T-cell (primary cell): Measurements from ENCODE around the gene CALY. TPM values are rescaled to one million over a fixed set of nuclear protein-coding genes. Genes with fewer than 3 reads are reported as not detected.

ENCODE experiments used
- ATAC-seq, 4 experiments: fragments of 200-7000 bp in 3 of 4; fragments of 150-1000 bp in 1 of 4; cut with Tn5 transposase; replicated peaks in 1 of 4; 1 replicate in 3 of 4; 2 replicates in 1 of 4; pipeline ENCODE4 v1.10.0; 2021; ENCODE audit warnings: moderate library complexity in 3 of 4, mild to moderate bottlenecking in 2 of 4, moderate number of reproducible peaks in 1 of 4
- CTCF ChIA-PET, 2 donors: fragments of 300-600 bp; sonication (Branson Sonifier 250); formaldehyde crosslinking; loops; one replicate each; lab custom pipeline; 2022; ENCODE audit warnings: antibody characterized with exemption in 2 of 2; lab: Charles Lee
- POLR2A ChIA-PET, 2 donors: fragments of 300-600 bp; sonication (Branson Sonifier 250); formaldehyde crosslinking; loops; one replicate each; lab custom pipeline; 2022; ENCODE audit warnings: antibody characterized with exemption in 2 of 2; lab: Charles Lee
- DNase-seq, 35 experiments: peaks; one replicate each; pipeline versions ENCODE4 v3.0.0 to v3.0.0-alpha.2; 2013 to 2023
- H3K27ac ChIP-seq: one replicate; pipeline ENCODE4 v1.5.1; 2013; ENCODE audit warnings: low read length
- H3K27me3 ChIP-seq, 2 experiments: replicated peaks in 1 of 2; 1 replicate in 1 of 2; 2 replicates in 1 of 2; pipeline versions ENCODE4 v1.6.1 to v1.7.0; 2013; ENCODE audit warnings: low read length in 1 of 2, mixed read lengths in 1 of 2; ENCODE audit not compliant: control insufficient read depth in 2 of 2, insufficient read depth in 2 of 2; ENCODE audit errors: extremely low read depth in 1 of 2
- H3K36me3 ChIP-seq, 2 donors: 1 replicate in 1 of 2; 2 replicates in 1 of 2; pipeline versions ENCODE4 v1.6.1 to v1.7.0; 2013; ENCODE audit warnings: low read length in 1 of 2; ENCODE audit not compliant: control insufficient read depth in 2 of 2, insufficient read depth in 1 of 2; ENCODE audit errors: extremely low read depth in 1 of 2
- H3K4me1 ChIP-seq, 2 experiments: 1 replicate in 1 of 2; 2 replicates in 1 of 2; pipeline versions ENCODE4 v1.6.1 to v1.7.0; 2013; ENCODE audit warnings: low read length in 2 of 2, mixed read lengths in 1 of 2; ENCODE audit not compliant: insufficient read depth in 2 of 2, control insufficient read depth in 1 of 2; ENCODE audit errors: extremely low read depth in 1 of 2
- H3K4me3 ChIP-seq, 2 donors: 1 replicate in 1 of 2; 2 replicates in 1 of 2; pipeline versions ENCODE4 v1.5.1 to v1.7.0; 2013; ENCODE audit warnings: mild to moderate bottlenecking in 2 of 2, low read length in 1 of 2, moderate library complexity in 1 of 2; ENCODE audit not compliant: control insufficient read depth in 1 of 2; ENCODE audit errors: extremely low read depth in 1 of 2
- H3K9me3 ChIP-seq: 2 replicates; pipeline ENCODE4 v1.7.0; 2013
- H3K27ac Mint-ChIP-seq, 2 donors: one replicate each; pipeline ENCODE4 v1.8.0; 2020 to 2021; ENCODE audit warnings: mild to moderate bottlenecking in 2 of 2, mixed read lengths in 2 of 2
- H3K27me3 Mint-ChIP-seq, 2 donors: one replicate each; pipeline ENCODE4 v1.8.0; 2021 to 2022; ENCODE audit warnings: mixed read lengths in 2 of 2
- H3K36me3 Mint-ChIP-seq: one replicate; pipeline ENCODE4 v1.8.0; 2021; ENCODE audit warnings: mixed read lengths
- H3K4me1 Mint-ChIP-seq, 3 donors: one replicate each; pipeline ENCODE4 v1.8.0; 2020 to 2022; ENCODE audit warnings: mixed read lengths in 3 of 3, mild to moderate bottlenecking in 1 of 3
- H3K4me3 Mint-ChIP-seq, 3 donors: one replicate each; pipeline ENCODE4 v1.8.0; 2020 to 2022; ENCODE audit warnings: mild to moderate bottlenecking in 3 of 3, mixed read lengths in 3 of 3, moderate library complexity in 3 of 3
- H3K9me3 Mint-ChIP-seq, 3 donors: one replicate each; pipeline ENCODE4 v1.8.0; 2020 to 2022; ENCODE audit warnings: mixed read lengths in 3 of 3
- WGBS: methylation state at CpG from one replicate; pipeline ENCODE4 v1.1.5; 2013; ENCODE audit warnings: missing lambda C conversion rate; ENCODE audit not compliant: insufficient coverage; 5-methylcytosine and 5-hydroxymethylcytosine counted together
- total RNA-seq, 35 experiments: library from RNA in 6 of 35; stranded (reverse) in 6 of 35; fragments of 120-200 nt in 1 of 35; gene quantifications; one replicate each; pipeline versions ENCODE4 v1.2.1 to v1.2.4 and lab custom pipeline; 2013 to 2026

Gene CALY
- total RNA-seq, 5 donors from 2014 or later (not counting 1 experiment from before 2014, with no cell fraction given) = 0.68 to 5.1 (median 3.6) TPM

DNA sequence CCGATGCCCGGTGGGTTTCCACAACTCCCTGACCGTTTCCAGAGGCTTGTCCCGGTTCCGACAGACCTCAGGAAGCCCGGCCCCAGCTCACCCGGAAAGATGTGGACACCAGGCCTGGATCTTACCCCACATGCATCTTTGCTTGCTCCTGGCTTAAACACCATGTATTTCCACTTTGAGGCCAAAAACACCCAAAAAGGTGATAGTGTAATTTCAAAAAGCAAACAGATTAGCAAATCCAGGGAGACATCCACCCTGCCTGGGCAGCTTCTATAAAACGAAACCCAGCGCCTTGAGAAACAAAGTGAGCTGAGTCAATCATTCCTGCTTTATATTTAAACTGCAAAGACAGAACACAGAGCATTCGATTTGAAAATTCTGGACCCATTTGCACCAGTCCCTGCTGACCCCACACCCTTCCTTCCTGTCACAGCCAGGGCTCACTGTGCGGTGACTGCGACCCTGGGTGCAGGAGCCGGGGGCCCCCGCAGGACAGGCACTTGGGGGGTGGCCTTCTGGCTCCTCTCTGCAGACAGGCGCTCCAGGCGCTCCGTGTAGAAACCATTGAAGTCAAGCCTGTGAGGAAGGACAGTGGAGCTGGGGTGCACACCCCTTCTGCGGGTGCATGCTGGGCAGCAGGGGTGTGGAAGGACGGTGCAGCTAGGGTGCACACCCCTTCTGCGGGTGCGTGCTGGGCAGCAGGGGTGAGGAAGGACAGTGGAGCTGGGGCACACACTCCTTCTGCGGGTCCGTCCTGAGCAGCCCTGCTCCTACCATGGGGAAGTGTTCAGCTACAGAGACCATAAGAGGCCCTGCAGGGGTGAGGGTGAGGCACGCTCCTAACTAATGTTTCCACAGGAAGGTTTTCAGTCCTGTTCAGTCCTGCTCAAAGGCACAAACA is 57.1 kb downstream of the CALY start:
- Mint-ChIP-seq H3K4me3 (no peak overlapping the region), H3K4me1 (peaks cover 27 to 39% (median 38%) of the 10 kb centered on the region in 3 donors), H3K9me3 (no peaks in the 10 kb centered on the region), H3K36me3 (peaks cover 17% of the 10 kb centered on the region), H3K27me3 (no peaks in the 10 kb centered on the region), H3K27ac (peak overlapping the region; percentile 72 to 96)
- no peaks in the 10 kb centered on the region for H3K9me3 ChIP-seq
- peaks cover 10 to 55% of the 10 kb centered on the region in 2 experiments for H3K4me1 ChIP-seq
- H3K36me3 ChIP-seq = peaks cover 23 to 41% of the 10 kb centered on the region in 2 donors
- no peaks in the 10 kb centered on the region for H3K27me3 ChIP-seq
- CTCF ChIA-PET = interaction anchor here in 1 of 2 donors (0.6 kb wide), 1 partner anchor 1809 kb away, joined by 5 read pairs; no protein-coding TSS in a partner anchor
- ATAC-seq = no peak
- H3K4me3 ChIP-seq = no peak overlapping the region
- no peak for DNase-seq
- POLR2A ChIA-PET = interaction anchor here in 1 of 2 donors (2.6 kb wide), 1 partner anchor 28 kb away, joined by 6 read pairs; no protein-coding TSS in a partner anchor
- WGBS = 77% methylated on average over 15 of the region's 24 CpGs
- peak overlapping the region; percentile 97 for H3K27ac ChIP-seq

DNA sequence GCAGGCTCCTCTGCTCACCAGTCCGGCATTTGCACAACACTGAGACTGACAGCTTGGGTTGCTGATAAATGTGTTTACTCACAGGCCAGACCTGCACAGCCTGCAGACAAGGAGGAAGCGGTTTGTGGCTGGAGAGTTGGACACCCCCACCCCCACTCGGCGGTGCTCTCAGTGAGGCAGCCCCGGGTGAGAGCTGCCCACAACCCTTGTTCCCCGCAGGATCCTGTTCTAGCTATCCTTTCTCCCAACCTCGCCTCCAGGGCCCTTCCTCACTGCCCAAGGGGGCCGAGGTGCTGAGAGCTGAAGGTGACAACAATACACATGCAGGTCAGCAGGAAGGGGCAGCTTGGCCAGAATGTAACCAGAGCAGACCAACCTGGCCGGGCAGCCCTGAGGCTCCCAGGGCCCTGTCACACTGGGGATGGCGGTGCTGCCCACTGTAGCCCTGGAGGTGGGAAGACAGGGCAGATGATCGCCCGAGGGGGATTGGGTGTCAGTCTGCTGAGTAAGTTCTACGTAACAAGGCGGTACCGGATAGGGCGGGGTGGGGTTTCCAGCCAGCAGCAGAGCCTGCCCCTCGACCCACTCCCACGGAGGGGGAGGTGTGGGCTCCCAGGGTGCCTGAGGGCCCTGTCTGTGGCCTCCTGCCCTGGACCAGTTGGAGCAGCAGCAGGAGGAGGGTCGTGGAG is 58.0 kb downstream of the CALY start:
- no peaks in the 10 kb centered on the region for H3K9me3 Mint-ChIP-seq
- WGBS = 32% methylated on average over 10 of the region's 19 CpGs
- Histone ChIP-seq H3K4me1 (peaks cover 12 to 63% of the 10 kb centered on the region in 2 experiments), H3K4me3 (peak overlapping the region in 1 of 2 donors; percentile 22), H3K36me3 (peaks cover 20 to 37% of the 10 kb centered on the region in 2 donors), H3K27me3 (no peaks in the 10 kb centered on the region), H3K9me3 (no peaks in the 10 kb centered on the region), H3K27ac (peak overlapping the region; percentile 97)
- ChIA-PET CTCF (no interaction called here), POLR2A (interaction anchor here (1.1 to 2.6 kb wide), 2 partner anchors 29 kb away, joined by 4 to 6 read pairs; no protein-coding TSS in a partner anchor)
- H3K4me3 Mint-ChIP-seq = peak overlapping the region; percentile 68 to 79 (median 68)
- no peaks in the 10 kb centered on the region for H3K27me3 Mint-ChIP-seq
- H3K27ac Mint-ChIP-seq = peak overlapping the region; percentile 96 to 99
- DNase-seq (peak in 34 of 35 experiments; percentile 50 to 86 (median 70)), ATAC-seq (peak; percentile 17 to 41 (median 22))
- peaks cover 27 to 40% (median 40%) of the 10 kb centered on the region in 3 donors for H3K4me1 Mint-ChIP-seq
- peaks cover 11% of the 10 kb centered on the region for H3K36me3 Mint-ChIP-seq

DNA sequence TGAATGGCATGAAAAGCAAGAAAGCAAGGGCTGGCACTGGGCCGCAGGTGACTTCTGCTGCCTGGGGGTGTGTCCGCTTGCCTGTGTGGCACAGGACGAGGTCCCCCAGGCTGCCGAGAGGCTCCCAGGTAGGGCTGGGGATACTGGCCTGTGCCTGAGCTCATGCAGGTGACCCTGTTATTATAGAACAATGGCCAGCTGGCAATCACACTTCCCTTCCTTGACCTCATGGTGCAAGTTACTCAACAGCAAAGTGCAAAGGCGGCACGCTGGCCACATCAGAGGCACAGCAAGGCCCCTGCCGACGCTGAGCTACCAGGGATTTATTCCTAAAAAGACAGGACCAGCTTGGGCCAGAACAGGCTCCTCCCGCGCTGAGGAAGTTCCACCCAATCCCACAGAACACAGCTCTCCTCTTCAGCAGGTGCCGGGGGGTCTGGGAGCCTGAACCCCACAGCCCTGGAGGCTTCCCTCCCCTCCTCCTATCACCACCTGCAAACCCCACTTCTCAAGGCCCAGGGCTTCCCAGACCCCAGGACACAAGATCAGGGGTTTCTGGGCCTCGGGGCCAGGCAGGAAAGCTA is 58.6 kb downstream of the CALY start:
- peak overlapping the region; percentile 68 to 79 (median 68) for H3K4me3 Mint-ChIP-seq
- H3K4me1 ChIP-seq = peaks cover 12 to 69% of the 10 kb centered on the region in 2 experiments
- DNase-seq = peak in 2 of 35 experiments; percentile 15 to 30
- H3K9me3 Mint-ChIP-seq = no peaks in the 10 kb centered on the region
- peaks cover 16 to 37% of the 10 kb centered on the region in 2 donors for H3K36me3 ChIP-seq
- H3K9me3 ChIP-seq = no peaks in the 10 kb centered on the region
- no peak for ATAC-seq
- H3K27me3 Mint-ChIP-seq = no peaks in the 10 kb centered on the region
- peaks cover 9% of the 10 kb centered on the region for H3K36me3 Mint-ChIP-seq
- H3K4me1 Mint-ChIP-seq = peaks cover 27 to 40% (median 40%) of the 10 kb centered on the region in 3 donors
- no peaks in the 10 kb centered on the region for H3K27me3 ChIP-seq
- H3K4me3 ChIP-seq = peak overlapping the region in 1 of 2 donors; percentile 22
- WGBS = 44% methylated on average over 11 of the region's 12 CpGs
- ChIA-PET CTCF (no interaction called here), POLR2A (interaction anchor here (1.1 to 2.6 kb wide), 2 partner anchors 29 to 30 kb away, joined by 4 to 6 read pairs; no protein-coding TSS in a partner anchor)
- H3K27ac Mint-ChIP-seq = peak overlapping the region; percentile 96 to 99
- H3K27ac ChIP-seq = peak overlapping the region; percentile 97

DNA sequence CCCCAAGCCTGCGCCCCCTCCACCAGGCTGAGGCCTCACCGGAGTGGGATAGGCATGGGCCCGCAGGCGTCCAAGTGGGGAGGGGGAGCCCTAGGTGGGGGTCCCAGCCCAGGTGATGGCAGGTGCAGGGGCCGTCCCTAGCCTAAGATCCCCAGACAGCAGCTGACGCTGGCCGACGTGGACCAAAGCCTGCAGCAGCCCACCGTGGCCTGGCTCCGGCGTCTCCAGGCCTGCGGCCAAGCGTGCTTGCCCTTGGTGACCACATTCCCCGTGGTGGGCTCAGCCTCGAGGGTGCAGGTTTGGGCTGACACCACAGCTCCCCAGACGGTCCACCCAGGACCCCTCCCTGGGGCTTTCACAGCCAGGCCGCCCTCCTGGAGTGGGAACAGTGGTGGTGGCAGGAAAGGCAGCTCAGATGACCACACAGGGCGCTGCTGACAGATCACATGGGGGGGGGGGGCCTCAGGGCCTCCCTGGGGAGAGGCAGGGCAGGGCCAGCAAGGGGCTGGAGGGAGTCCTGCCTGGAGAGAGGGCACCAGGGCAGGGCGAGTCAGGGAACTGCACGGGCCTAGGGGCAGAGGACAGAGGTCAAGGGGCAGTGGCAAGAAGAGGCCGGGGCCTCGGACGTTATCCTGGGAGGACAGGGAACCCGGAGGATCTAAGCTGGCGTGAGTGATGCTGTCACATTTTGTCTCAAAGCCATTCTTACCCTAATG is 59.3 kb downstream of the CALY start:
- no peak for DNase-seq
- Mint-ChIP-seq H3K27ac (peak overlapping the region; percentile 96 to 99), H3K4me3 (peak overlapping the region; percentile 68 to 82 (median 79)), H3K27me3 (no peaks in the 10 kb centered on the region), H3K4me1 (peaks cover 27 to 40% (median 40%) of the 10 kb centered on the region in 3 donors), H3K9me3 (no peaks in the 10 kb centered on the region), H3K36me3 (peaks cover 6% of the 10 kb centered on the region)
- WGBS = 93% methylated on average over 18 of the region's 25 CpGs
- peaks cover 12 to 69% of the 10 kb centered on the region in 2 experiments for H3K4me1 ChIP-seq
- H3K27ac ChIP-seq = peak overlapping the region; percentile 97
- ChIA-PET POLR2A (interaction anchor here (1.1 to 2.6 kb wide), 2 partner anchors 30 kb away, joined by 4 to 6 read pairs; no protein-coding TSS in a partner anchor), CTCF (no interaction called here)
- H3K27me3 ChIP-seq = no peaks in the 10 kb centered on the region
- no peaks in the 10 kb centered on the region for H3K9me3 ChIP-seq
- H3K4me3 ChIP-seq = peak overlapping the region in 1 of 2 donors; percentile 89
- peaks cover 12 to 37% of the 10 kb centered on the region in 2 donors for H3K36me3 ChIP-seq
- ATAC-seq = no peak

DNA sequence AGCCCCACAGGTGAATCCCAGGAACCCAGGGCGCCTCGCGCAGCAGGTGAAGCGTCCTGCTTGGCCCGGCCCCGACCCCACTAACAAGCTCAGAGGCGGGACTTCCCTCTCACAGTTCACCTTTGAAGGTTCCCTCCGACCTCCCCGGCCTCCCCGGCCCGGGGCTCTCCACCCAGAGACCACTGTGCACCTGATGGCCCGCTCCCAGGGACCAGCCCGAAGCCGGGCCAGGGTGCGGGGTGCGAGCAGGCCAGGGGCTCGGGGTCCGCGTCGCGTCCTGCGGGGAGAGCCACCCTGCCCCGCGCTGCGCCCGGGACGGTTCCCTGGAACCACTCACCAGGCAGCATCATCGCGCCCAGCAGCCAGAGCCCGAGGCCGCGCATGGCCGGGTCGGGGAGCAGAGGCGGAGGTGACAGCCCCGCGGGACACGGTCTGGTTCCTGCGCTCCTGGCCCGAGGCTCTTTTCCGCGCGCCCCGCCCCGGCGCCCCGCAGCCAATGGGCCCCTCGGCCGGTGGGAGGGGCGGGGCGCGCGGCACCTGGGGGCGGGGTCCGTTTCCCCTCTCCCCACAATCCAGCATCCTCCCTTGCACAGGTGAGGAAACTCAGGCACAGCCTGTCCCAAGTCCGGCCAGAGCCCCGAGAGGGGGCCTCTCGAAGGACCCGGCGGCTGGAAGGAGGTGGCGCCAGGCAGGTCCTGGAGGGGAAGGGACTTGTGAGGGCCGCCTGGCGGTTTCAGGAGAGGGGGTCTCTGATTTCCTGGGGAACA is 60.1 kb downstream of the CALY start, which contains the start of gene ADAM8:
ADAM8 (minus strand) TSS at position 434 of the 767 bp plus-strand sequence; CDS start at position 383, 51 bp downstream.
- peak in 33 of 35 experiments; percentile 33 to 79 (median 55) for DNase-seq
- no peaks in the 10 kb centered on the region for H3K36me3 Mint-ChIP-seq
- CTCF ChIA-PET = interaction anchor here in 1 of 2 donors (0.6 kb wide), 1 partner anchor 53 kb away, joined by 3 read pairs; no protein-coding TSS in a partner anchor
- Histone ChIP-seq H3K27me3 (no peaks in the 10 kb centered on the region), H3K27ac (peak within 1 kb of the TSS; percentile 97), H3K4me3 (peak within 1 kb of the TSS; percentile 41 to 89), H3K36me3 (peaks cover 4 to 35% of the 10 kb centered on the region in 2 donors), H3K4me1 (peaks cover 12 to 69% of the 10 kb centered on the region in 2 experiments), H3K9me3 (no peaks in the 10 kb centered on the region)
- POLR2A ChIA-PET = interaction anchor here in 1 of 2 donors (1.2 to 2.2 kb wide), 3 partner anchors 12 to 31 kb away, joined by 3 to 11 read pairs (median 4); no protein-coding TSS in a partner anchor
- no peaks in the 10 kb centered on the region for H3K9me3 Mint-ChIP-seq
- ATAC-seq = peak; percentile 42 to 64 (median 58)
- 6% methylated on average over 47 of the region's 63 CpGs for WGBS
- no peaks in the 10 kb centered on the region for H3K27me3 Mint-ChIP-seq
- H3K27ac Mint-ChIP-seq = peak within 1 kb of the TSS; percentile 96 to 99
- peaks cover 27 to 40% (median 40%) of the 10 kb centered on the region in 3 donors for H3K4me1 Mint-ChIP-seq
- H3K4me3 Mint-ChIP-seq = peak within 1 kb of the TSS; percentile 82 to 89 (median 82)
